T-helper 2 cell treated with Interferon-gamma antibody and Interleukin-4, amounts not matched to agents 100 ng/mL and 5 ng/mL, for 36 hours (primary cell): Measurements from ENCODE around the gene RNF138. TPM values are rescaled to one million over a fixed set of nuclear protein-coding genes. Genes with fewer than 3 reads are reported as not detected.
"Not testable (repeated sequence)": the region's sequence is repeated elsewhere in the genome, so short reads cannot be mapped to it uniquely, and the experiment has no call there.

Experiments
- intact Hi-C: fragments of 100-400 bp; cut with micrococcal nuclease; formaldehyde crosslinking; loops from one replicate; pipeline ENCODE4 v1.15.1; 2023
- total RNA-seq: library from RNA; stranded (reverse); gene quantifications from 2 replicates; pipeline ENCODE4 v1.2.3, GENCODE V29; 2022

The RNF138 gene
- total RNA-seq, 1 donor from 2014 or later = 74.5 TPM

DNA sequence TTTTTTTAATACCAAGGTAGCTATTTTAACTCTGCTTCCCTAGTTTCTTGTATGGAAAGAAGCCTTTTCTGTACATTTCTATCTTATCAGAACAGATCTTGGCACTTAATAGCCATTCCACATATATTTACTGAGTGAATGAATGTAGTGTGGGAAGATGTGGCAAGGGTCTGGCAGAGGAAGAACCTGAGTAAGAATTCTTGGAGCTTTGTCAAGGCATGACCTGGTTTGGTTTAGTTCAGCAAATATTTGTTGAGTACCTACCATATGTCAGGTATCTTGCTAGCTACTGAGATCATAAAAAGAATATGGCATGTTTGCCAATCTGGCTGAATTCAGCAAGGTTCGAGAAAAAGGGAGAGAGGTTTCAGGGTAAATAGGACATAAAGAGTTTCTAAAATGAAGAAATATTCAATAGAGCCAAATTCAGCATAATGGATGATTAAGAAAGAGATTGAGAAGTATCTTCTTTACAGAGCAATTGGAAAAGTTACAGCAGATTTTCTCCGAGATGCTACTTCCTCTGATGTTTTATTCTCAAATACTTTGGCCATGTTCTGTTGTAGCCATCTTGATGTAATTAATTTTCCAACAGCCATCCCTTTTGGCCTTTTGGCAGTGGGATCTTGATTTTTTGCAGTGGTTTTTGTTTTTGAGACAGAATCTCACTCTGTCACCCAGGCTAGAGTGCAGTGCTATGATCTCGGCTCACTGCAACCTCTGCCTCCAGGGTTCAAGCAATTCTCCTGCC, 76.5 kb downstream of the RNF138 start:
- intact Hi-C loops = no loop called here

DNA sequence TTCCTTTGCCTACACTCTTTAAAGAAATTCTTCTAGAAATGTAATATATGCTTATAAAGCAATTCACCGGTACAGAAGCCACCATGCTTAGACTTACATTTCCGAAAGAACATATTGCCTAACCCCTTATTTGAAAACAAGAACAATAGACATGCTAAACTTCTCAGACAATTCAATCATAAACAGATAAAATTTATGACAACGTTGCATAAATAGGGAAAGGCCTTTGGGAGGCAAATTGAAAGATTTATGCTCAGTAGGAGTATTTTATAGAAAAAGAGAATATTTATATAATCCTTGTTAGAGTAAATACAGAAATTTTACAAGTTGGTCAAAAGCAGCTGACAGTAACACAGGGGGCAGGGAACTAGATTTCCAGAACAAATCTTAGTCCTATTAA, 82.0 kb downstream of the RNF138 start:
- intact Hi-C loops = no loop called here

DNA sequence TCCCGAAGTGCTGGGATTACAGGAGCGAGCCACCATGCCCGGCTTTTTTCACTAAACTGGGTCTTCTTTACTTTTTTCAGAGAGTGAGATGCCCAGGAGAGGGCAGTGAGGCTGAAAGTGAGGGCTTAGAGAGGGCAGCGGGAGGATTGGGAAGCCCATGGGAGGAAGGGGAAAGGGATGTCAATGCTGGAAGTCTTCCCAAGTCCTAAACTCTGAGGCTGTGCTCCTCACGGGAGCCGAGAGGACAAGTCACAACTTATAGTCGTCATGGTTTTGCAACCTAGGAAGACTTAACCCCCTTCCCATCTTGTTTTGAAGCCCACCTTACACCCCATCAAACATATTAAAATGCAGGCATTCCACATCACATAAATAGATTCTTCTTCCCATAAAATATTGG, 83.0 kb downstream of the RNF138 start:
- intact Hi-C loops = no loop called here

DNA sequence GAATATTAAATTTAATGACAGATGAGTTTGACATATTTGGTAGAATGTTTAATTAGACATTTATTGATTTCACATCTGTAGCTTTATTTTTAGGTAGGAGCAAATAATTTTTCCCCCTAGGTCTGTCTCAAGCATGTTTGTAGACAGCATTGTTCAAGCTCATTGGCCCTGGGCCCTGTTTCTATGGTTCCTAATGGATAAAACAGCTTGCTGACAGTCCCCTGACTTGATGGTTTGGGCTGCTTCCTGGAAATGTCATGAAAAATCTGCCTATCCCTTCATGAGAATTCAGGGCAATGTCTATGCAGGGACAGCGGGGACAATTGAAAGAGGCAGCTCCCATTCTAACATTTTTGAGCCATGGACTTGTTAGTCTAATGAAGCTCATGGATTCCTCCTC, 83.6 kb downstream of the RNF138 start:
- intact Hi-C loops = no loop called here

DNA sequence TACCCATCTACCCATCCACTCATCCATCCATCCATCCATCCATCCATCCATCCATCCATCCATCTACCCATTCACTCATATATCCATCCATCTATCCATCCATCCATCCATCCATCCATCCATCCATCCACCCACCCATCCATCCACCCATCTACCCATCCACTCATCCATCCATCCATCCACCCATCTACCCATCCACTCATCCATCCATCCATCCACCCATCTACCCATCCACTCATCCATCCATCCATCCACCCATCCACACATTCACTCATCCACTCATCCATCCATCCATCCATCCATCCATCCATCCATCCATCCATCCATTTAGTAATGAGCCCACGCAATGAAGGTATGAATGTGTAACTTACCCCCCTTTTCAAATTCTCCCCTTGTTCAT, 85.1 kb downstream of the RNF138 start:
- intact Hi-C loops = not testable (repeated sequence)

DNA sequence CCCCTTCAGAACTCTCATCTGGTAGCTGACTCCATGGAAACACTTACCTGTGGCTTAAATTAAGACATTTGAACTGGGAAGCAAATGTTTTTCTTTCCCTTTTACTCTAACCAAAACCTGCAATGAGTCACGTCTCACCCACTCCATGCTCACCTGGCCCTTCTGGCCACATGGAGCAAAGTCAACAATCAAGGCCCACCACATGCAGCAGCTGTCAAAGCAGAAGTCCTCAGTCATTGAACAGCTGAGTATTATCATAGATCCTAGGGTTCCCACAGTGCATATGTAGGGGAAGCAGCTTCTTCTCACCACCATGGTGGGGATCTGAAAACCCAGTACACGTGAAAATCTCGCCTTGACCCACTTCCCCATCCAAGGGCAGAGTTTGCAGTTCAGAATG, 85.9 kb downstream of the RNF138 start:
- intact Hi-C loops = no loop called here

Other genes starting within 250 kb of the RNF138 start
- 39.3 and 43.4 TPM in 2 replicates for gene TRAPPC8, start 148.7 kb upstream of the RNF138 start, total RNA-seq
- 52.8 and 54.7 TPM in 2 replicates for gene RNF125, start 73.0 kb upstream of the RNF138 start, total RNA-seq
- gene MEP1B, start 98.2 kb downstream of the RNF138 start, total RNA-seq = 0.07 and 0.11 TPM in 2 replicates